GM12891 (cell line): Measurements from ENCODE around the gene PADI6.
"Not testable (repeated sequence)": the region's sequence is repeated elsewhere in the genome, so short reads cannot be mapped to it uniquely, and the experiment has no call there.

Experiments
- PAX5 ChIP-seq: IDR thresholded peaks from 2 replicates; pipeline ENCODE4 v1.6.1; 2011; ENCODE audit warnings: low read length, moderate library complexity, mild to moderate bottlenecking; ENCODE audit not compliant: insufficient read depth, severe bottlenecking
- POLR2A ChIP-seq: IDR thresholded peaks from 2 replicates; pipeline ENCODE4 v1.6.1; 2011; ENCODE audit warnings: low read depth, low read length, control low read depth
- POLR2AphosphoS5 ChIP-seq: IDR thresholded peaks from 2 replicates; pipeline ENCODE4 v1.6.1; 2011; ENCODE audit warnings: low read depth, low read length, control low read depth
- POU2F2 ChIP-seq: IDR thresholded peaks from 2 replicates; pipeline ENCODE4 v1.6.1; 2011; ENCODE audit warnings: low read depth, mild to moderate bottlenecking, control low read depth, low read length, moderate library complexity
- SPI1 ChIP-seq: IDR thresholded peaks from 2 replicates; pipeline ENCODE4 v1.6.1; 2011; ENCODE audit warnings: low read depth, low read length, control low read depth
- TAF1 ChIP-seq: IDR thresholded peaks from 2 replicates; pipeline ENCODE4 v1.6.1; 2011; ENCODE audit warnings: low read depth, low read length, control low read depth

DNA sequence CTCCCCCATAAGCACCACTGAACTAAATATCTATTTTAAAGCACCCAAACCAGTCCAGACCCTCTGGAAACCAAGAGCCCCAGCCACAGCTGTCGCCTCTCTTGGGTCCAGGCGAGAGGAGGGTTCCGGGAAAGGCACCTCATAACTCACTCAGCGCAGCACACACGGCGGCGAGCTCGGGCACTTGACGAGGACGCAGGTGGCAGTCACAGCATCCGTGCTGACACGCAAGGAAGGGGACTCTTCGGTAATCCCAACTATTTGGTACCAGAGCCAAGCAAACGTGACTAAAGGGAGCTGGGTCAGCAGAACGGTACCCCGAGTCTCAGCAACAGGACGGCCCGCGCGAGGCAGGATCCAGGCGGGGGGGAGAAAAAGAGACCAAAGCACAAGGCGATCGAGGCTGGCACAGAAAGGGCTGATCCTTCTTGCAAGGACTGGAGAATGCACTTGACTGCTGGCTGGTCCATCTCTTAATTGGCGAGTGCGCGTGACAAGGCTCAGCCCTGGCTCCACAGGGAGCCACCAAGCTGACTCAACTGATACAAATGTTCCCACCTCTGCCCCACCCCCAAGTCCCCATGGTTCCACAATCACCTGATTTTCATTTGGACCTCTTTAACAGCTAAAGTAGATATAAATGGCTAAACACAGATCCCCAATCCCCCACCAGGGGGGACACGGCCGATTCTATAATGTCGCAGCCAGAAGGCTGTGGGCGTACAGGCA lies 36.0 kb downstream of the PADI6 start:
- not testable (repeated sequence) for TF ChIP-seq POLR2A, PAX5, SPI1, TAF1, POU2F2
- TF ChIP-seq POLR2AphosphoS5 = 0 out of 2 replicates have a peak, but pooled peaks have one; percentile 12
